ENCODE results near the gene PHAF1.

The PHAF1 gene

DNA sequence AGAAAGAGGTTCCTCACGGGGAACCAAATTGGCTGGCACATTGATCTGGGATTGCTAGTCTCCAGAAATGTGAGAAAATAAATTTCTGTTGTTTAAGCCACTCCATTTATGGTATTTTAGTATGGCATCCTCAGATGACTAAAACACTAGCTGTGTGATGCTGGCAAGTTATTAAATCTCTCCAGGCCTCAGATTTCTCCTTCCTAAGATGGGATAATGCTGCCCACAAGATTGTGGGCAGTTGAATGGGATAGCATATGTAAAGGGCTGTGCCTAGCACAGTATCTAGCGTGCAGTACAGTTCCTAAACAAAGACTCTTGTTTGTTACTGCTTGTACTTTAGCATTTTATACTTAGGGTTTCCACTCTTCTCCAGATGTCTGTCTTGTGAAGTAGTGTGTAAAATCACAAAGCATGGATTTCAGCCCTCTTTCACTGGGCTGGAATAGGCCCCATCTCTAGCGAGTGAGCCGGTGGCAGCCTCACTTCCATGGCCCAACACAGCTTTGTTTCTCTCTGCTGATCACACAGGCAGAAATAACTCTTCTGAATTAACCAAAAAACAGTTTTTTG, 38.2 kb upstream of the PHAF1 start:
- no peaks in the 10 kb centered on the region for H3K79me2 ChIP-seq (ENCODE audit: insufficient read depth, low read length)
- H3K9ac ChIP-seq (ENCODE audit: low read length), result no peak overlapping the region
- H4K20me1 ChIP-seq (ENCODE audit: insufficient read depth, low read length), result no peaks in the 10 kb centered on the region
- no peak overlapping the region for H2AFZ ChIP-seq (ENCODE audit: low read length)
- H3K27ac ChIP-seq (ENCODE audit: low read depth, low read length, poor library complexity, severe bottlenecking), result no peak overlapping the region
- H3K9me3 ChIP-seq (ENCODE audit: low read length), result no peaks in the 10 kb centered on the region
- H3K4me3 ChIP-seq (ENCODE audit: low read depth, low read length, poor library complexity, severe bottlenecking), result no peak overlapping the region
- H3K27me3 ChIP-seq (ENCODE audit: insufficient read depth, low read length), result no peaks in the 10 kb centered on the region
- no peaks in the 10 kb centered on the region for H3K4me1 ChIP-seq (ENCODE audit: insufficient read depth, low read length, severe bottlenecking)
- H3F3A ChIP-seq (ENCODE audit: insufficient read depth, low read length), result no peaks in the 10 kb centered on the region
- H3K4me2 ChIP-seq (ENCODE audit: low read length), result no peak overlapping the region
- H3K9me2 ChIP-seq (ENCODE audit: low read depth, low read length), result no peaks in the 10 kb centered on the region
- H3K36me3 ChIP-seq (ENCODE audit: insufficient read depth, low read length), result peaks cover 54% of the 10 kb centered on the region
- TF ChIP-seq, protein P1, sequence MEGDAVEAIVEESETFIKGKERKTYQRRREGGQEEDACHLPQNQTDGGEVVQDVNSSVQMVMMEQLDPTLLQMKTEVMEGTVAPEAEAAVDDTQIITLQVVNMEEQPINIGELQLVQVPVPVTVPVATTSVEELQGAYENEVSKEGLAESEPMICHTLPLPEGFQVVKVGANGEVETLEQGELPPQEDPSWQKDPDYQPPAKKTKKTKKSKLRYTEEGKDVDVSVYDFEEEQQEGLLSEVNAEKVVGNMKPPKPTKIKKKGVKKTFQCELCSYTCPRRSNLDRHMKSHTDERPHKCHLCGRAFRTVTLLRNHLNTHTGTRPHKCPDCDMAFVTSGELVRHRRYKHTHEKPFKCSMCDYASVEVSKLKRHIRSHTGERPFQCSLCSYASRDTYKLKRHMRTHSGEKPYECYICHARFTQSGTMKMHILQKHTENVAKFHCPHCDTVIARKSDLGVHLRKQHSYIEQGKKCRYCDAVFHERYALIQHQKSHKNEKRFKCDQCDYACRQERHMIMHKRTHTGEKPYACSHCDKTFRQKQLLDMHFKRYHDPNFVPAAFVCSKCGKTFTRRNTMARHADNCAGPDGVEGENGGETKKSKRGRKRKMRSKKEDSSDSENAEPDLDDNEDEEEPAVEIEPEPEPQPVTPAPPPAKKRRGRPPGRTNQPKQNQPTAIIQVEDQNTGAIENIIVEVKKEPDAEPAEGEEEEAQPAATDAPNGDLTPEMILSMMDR (IDR thresholded peaks at IDR 0.05; ENCODE audit: low read length), result no peak
- TF ChIP-seq EZH2 (IDR thresholded peaks at IDR 0.05; ENCODE audit: borderline replicate concordance, low read length), result no peak

DNA sequence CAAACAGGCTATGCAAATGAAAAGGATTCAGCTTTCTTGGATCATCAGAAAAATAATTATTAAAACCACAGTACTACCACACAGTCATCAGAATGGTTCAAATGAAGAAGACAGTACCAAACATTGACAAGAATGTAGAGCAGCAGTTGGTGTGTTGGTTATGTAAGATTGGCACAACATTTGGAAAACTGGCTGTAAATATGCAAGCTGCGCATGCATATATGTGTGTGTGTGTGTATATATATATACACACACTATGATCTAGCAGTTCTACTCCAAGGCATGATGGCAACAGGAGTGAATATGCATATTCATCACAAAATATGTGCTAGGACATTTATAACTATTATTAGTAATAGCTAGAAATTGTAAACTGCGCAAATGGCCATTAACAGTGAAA, 34.4 kb upstream of the PHAF1 start:
- no peaks in the 10 kb centered on the region for H3K9me2 ChIP-seq (ENCODE audit: low read depth, low read length)
- TF ChIP-seq, protein P1 (IDR thresholded peaks at IDR 0.05; ENCODE audit: low read length), result no peak
- TF ChIP-seq EZH2 (IDR thresholded peaks at IDR 0.05; ENCODE audit: borderline replicate concordance, low read length), result no peak
- no peaks in the 10 kb centered on the region for H4K20me1 ChIP-seq (ENCODE audit: insufficient read depth, low read length)
- no peaks in the 10 kb centered on the region for H3K9me3 ChIP-seq (ENCODE audit: low read length)
- H3K9ac ChIP-seq (ENCODE audit: low read length), result no peak overlapping the region
- H3K36me3 ChIP-seq (ENCODE audit: insufficient read depth, low read length), result peaks cover 23% of the 10 kb centered on the region
- no peaks in the 10 kb centered on the region for H3K27me3 ChIP-seq (ENCODE audit: insufficient read depth, low read length)
- H3K4me3 ChIP-seq (ENCODE audit: low read depth, low read length, poor library complexity, severe bottlenecking), result no peak overlapping the region
- H3K27ac ChIP-seq (ENCODE audit: low read depth, low read length, poor library complexity, severe bottlenecking), result no peak overlapping the region
- no peak overlapping the region for H2AFZ ChIP-seq (ENCODE audit: low read length)
- no peak overlapping the region for H3K4me2 ChIP-seq (ENCODE audit: low read length)
- H3F3A ChIP-seq (ENCODE audit: insufficient read depth, low read length), result no peaks in the 10 kb centered on the region
- H3K4me1 ChIP-seq (ENCODE audit: insufficient read depth, low read length, severe bottlenecking), result no peaks in the 10 kb centered on the region
- no peaks in the 10 kb centered on the region for H3K79me2 ChIP-seq (ENCODE audit: insufficient read depth, low read length)

DNA sequence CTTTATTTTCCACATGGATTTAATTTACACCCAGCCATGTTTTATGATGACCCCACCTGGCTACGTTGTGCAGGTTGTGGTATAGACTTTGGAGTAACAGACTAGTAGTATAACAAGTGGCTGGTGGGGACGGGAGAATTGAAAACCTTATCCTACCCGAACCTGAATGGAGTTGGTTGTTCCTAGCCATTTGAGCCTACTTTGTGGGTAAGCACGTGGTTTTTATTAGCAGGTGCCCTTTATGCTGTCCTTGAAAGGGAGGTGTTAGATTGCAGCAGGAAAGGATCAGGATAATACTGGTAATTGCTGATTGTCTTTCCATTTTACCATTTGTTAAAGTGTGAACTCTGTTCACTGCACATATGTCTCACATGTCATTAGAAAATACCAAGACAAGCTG, 31.9 kb upstream of the PHAF1 start:
- no peak overlapping the region for H2AFZ ChIP-seq (ENCODE audit: low read length)
- TF ChIP-seq, protein P1 (IDR thresholded peaks at IDR 0.05; ENCODE audit: low read length), result no peak
- no peak for TF ChIP-seq EZH2 (IDR thresholded peaks at IDR 0.05; ENCODE audit: borderline replicate concordance, low read length)
- H3K27me3 ChIP-seq (ENCODE audit: insufficient read depth, low read length), result no peaks in the 10 kb centered on the region
- no peak overlapping the region for H3K4me3 ChIP-seq (ENCODE audit: low read depth, low read length, poor library complexity, severe bottlenecking)
- H3F3A ChIP-seq (ENCODE audit: insufficient read depth, low read length), result no peaks in the 10 kb centered on the region; the same call in 1 of the 2 replicates
- H3K9ac ChIP-seq (ENCODE audit: low read length), result no peak overlapping the region
- H3K36me3 ChIP-seq (ENCODE audit: insufficient read depth, low read length), result peaks cover 19% of the 10 kb centered on the region
- no peaks in the 10 kb centered on the region for H4K20me1 ChIP-seq (ENCODE audit: insufficient read depth, low read length)
- no peak overlapping the region for H3K27ac ChIP-seq (ENCODE audit: low read depth, low read length, poor library complexity, severe bottlenecking)
- no peaks in the 10 kb centered on the region for H3K79me2 ChIP-seq (ENCODE audit: insufficient read depth, low read length)
- H3K4me1 ChIP-seq (ENCODE audit: insufficient read depth, low read length, severe bottlenecking), result no peaks in the 10 kb centered on the region
- no peaks in the 10 kb centered on the region for H3K9me3 ChIP-seq (ENCODE audit: low read length)
- H3K4me2 ChIP-seq (ENCODE audit: low read length), result no peak overlapping the region
- H3K9me2 ChIP-seq (ENCODE audit: low read depth, low read length), result no peaks in the 10 kb centered on the region
